HUES48 (cell line): ENCODE results near the gene STAC2.
"Not testable (repeated sequence)": the region's sequence is repeated elsewhere in the genome, so short reads cannot be mapped to it uniquely, and the experiment has no call there.

Experiments used
- H3K27ac ChIP-seq: one replicate; pipeline ENCODE4 v1.7.0; 2013; ENCODE audit warnings: low read depth, low read length, inconsistent platforms
- H3K27me3 ChIP-seq: 2 replicates; pipeline ENCODE4 v1.6.1; 2013; ENCODE audit warnings: mild to moderate bottlenecking, low read length; ENCODE audit not compliant: control insufficient read depth, insufficient read depth
- H3K36me3 ChIP-seq: 2 replicates; pipeline ENCODE4 v1.6.1; 2013; ENCODE audit warnings: low read length; ENCODE audit not compliant: control insufficient read depth, insufficient read depth
- H3K4me1 ChIP-seq: 2 replicates; pipeline ENCODE4 v1.6.1; 2013; ENCODE audit warnings: mild to moderate bottlenecking, low read length; ENCODE audit not compliant: control insufficient read depth, insufficient read depth
- H3K4me3 ChIP-seq: 2 replicates; pipeline ENCODE4 v1.5.1; 2013; ENCODE audit warnings: mild to moderate bottlenecking, low read depth, low read length
- H3K9ac ChIP-seq: 2 replicates; pipeline ENCODE4 v1.6.1; 2013; ENCODE audit warnings: mild to moderate bottlenecking, low read depth, low read length, moderate library complexity
- H3K9me3 ChIP-seq: 2 replicates; pipeline ENCODE4 v1.6.1; 2013; ENCODE audit warnings: low read length; ENCODE audit not compliant: control insufficient read depth, insufficient read depth

STAC2 gene

GRCh38 chr17:39225308-39225958 lies at the start of gene STAC2:
Gene STAC2 (minus strand): TSS chr17:39225945. CDS start chr17:39225502, 443 bp downstream.
- Histone ChIP-seq H3K27me3 (peaks cover 39% of the 10 kb centered on the region), H3K4me1 (peaks cover 5% of the 10 kb centered on the region; the same call in 1 of the 2 replicates), H3K27ac (no peak within 1 kb of the TSS), H3K9ac (no peak within 1 kb of the TSS), H3K4me3 (peak within 1 kb of the TSS; percentile 61), H3K9me3 (no peaks in the 10 kb centered on the region), H3K36me3 (no peaks in the 10 kb centered on the region)

DNA sequence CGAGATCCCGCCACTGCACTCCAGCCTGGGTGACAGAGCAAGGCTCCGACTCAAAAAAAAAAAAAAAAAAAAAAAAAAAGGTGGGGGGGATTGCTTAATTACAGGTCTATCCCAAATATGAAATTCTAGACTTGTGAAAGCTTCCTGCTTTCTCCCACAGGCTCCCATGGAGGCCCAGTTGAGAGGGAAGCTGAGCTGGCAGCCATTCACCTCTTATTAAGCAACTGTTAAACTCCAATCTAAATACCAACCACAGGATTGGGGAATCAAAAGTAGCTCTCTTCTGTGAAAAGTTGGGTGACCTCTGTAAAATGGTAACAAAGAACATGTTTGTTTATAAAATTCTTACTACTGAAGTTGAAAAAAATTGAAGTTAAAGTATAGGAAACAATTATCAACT lies 45.8 kb upstream of the STAC2 start:
- Histone ChIP-seq H3K4me1 (no peaks in the 10 kb centered on the region), H3K27ac (no peak overlapping the region), H3K36me3 (peaks cover 14% of the 10 kb centered on the region), H3K9ac (no peak overlapping the region), H3K27me3 (no peaks in the 10 kb centered on the region), H3K4me3 (no peak overlapping the region), H3K9me3 (no peaks in the 10 kb centered on the region)

DNA sequence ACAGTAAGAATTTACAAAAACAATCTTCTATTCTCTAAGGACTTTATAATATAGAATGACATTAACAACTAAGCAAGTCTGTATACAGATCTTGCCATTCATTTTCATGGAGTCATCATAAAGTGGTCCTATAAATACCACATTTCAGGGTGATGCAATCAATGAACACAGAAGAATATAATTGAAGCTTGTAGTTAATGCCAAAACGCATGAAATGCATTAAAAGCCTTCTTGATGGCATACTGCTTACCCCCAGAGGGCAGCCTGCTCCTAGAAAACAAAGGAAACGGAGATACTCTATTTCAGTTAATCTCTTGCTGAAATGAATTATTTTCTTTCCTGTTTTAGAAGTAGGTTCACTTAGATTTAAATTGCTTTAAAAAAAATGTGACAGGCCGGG lies 45.2 kb upstream of the STAC2 start:
- Histone ChIP-seq H3K4me3 (no peak overlapping the region), H3K9ac (no peak overlapping the region), H3K4me1 (no peaks in the 10 kb centered on the region), H3K27me3 (no peaks in the 10 kb centered on the region), H3K36me3 (peaks cover 14% of the 10 kb centered on the region), H3K9me3 (no peaks in the 10 kb centered on the region), H3K27ac (no peak overlapping the region)

GRCh38 chr17:39264119-39264518 lies 38.4 kb upstream of the STAC2 start:
- Histone ChIP-seq H3K9ac (no peak overlapping the region), H3K4me1 (0 out of 2 replicates have a peak, but pooled peaks cover 3% of the 10 kb centered on the region), H3K27me3 (no peaks in the 10 kb centered on the region), H3K9me3 (no peaks in the 10 kb centered on the region), H3K36me3 (peaks cover 27% of the 10 kb centered on the region), H3K27ac (no peak overlapping the region), H3K4me3 (no peak overlapping the region)

DNA sequence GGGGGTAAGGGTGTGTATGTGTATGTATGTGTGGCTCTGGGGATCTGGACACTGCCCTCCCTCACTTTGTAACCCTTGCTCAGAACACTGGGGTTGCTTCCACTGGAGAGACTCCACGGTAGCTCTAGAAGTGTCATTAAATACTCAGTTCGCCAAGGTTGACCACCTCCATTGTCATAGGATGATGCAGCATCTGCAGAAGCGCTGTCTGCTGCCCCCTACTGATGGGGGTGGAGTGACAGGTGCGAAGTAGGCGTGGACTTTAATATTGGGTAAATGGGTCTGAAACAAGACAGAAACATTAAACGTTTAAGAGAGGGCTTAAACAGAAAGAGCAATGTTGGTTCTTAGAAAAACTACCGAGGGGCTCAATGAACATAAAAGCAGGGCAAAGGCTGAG lies 35.5 kb upstream of the STAC2 start:
- H3K27ac ChIP-seq: no peak overlapping the region
- H3K27me3 ChIP-seq: no peaks in the 10 kb centered on the region
- no peak overlapping the region for H3K9ac ChIP-seq
- no peak overlapping the region for H3K4me3 ChIP-seq
- no peaks in the 10 kb centered on the region for H3K9me3 ChIP-seq
- H3K36me3 ChIP-seq: peaks cover 27% of the 10 kb centered on the region
- 0 out of 2 replicates have a peak, but pooled peaks cover 3% of the 10 kb centered on the region for H3K4me1 ChIP-seq

DNA sequence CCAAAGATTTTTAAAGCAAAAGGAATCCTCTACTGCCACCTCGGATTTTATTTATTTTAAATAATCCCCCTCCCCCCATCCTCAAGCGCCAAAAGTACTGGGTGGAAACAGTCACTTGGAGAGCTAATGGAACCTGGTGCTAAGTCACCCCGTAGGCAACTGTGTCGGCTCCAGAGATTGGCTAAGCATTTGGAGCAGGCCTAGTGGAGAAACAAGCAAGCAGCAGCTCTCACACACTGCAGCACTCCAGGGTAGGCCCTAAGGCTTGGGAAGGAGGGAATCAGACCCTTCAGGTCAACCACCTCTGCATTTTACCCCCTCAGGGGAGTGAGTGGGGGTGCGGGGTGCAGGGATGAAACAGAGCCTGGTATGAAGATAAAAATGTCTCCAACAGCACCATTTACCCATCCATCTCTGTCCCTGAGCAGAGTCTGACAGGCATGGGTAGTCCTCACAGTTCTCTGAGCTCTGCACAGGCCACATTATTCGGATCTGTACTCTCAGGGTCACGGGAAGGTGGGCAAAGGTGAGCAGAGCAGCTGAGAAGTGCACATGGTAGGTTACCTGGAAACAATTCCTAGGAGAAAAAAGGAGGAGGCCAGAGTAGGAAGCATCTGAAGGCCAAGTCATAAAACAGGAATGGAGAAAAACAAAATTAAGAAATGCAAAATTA lies 27.2 kb upstream of the STAC2 start:
- Histone ChIP-seq H3K27ac (no peak overlapping the region), H3K4me3 (no peak overlapping the region), H3K4me1 (no peaks in the 10 kb centered on the region), H3K9me3 (no peaks in the 10 kb centered on the region), H3K36me3 (no peaks in the 10 kb centered on the region), H3K9ac (no peak overlapping the region), H3K27me3 (no peaks in the 10 kb centered on the region)

- H3K9me3 ChIP-seq: no peaks in the 10 kb centered on the region
- H3K36me3 ChIP-seq: no peaks in the 10 kb centered on the region
- H3K4me3 ChIP-seq: no peak overlapping the region
- H3K4me1 ChIP-seq: no peaks in the 10 kb centered on the region
- no peak overlapping the region for H3K27ac ChIP-seq
- no peak overlapping the region for H3K9ac ChIP-seq
- no peaks in the 10 kb centered on the region for H3K27me3 ChIP-seq
Observed at GRCh38 chr17:39251997-39252396, 26.3 kb upstream of the STAC2 start.

GRCh38 chr17:39250076-39250475 lies 24.3 kb upstream of the STAC2 start:
- not testable (repeated sequence) for H3K4me1 ChIP-seq, H3K9ac ChIP-seq, H3K9me3 ChIP-seq, H3K36me3 ChIP-seq, H3K27me3 ChIP-seq, H3K4me3 ChIP-seq, H3K27ac ChIP-seq

- no peak overlapping the region for H3K4me3 ChIP-seq
- H3K27ac ChIP-seq: no peak overlapping the region
- H3K4me1 ChIP-seq: peaks cover 8% of the 10 kb centered on the region; the same call in 1 of the 2 replicates
- no peaks in the 10 kb centered on the region for H3K36me3 ChIP-seq
- no peaks in the 10 kb centered on the region for H3K27me3 ChIP-seq
- no peaks in the 10 kb centered on the region for H3K9me3 ChIP-seq
- H3K9ac ChIP-seq: no peak overlapping the region
Observed at GRCh38 chr17:39246274-39246673, 20.5 kb upstream of the STAC2 start.

DNA sequence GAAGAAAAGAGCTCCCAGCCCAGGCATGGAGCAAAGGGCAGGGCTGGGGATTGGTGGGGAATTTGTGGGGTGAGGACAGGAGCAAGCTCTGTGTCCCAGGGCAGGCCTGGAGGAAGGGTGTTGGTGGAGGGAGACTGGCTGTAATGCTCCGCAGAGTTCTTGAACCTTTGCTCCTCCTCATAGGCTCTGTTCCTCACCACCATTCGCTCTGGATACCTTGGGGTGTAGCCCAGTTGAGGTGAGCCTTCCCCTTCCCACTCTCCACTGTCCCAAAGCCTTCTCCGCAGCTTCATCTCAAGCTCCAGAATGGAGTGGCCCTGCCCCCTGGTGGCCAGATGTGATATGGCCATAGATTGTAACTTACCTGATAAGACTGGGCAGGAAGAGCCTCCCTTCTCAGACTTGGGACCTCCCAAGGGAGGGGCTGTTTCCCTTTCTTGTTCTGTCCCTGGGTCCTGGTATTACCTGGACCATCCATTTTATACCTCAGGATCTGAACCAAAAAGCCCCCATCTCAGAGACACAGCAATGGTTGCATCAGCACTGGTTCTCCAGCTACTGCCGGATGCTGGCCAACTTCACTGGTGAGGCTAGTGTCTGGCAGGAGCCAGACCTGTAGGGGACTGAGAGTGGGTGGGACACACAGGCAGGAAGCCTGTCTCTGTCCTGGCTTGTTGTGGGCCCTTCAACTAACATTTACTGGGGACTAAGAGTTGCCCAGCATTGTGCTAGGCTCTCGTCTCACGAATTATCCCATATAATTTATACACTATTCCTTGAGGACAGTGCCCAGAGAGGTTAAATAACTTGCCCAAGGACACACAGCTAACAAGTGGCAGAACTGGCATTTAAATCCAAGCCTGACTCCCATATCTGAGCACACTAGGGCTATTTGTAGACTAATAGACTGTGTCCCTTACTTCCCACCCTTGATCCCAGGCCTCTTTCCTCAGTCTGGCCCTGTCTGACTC lies 19.1 kb upstream of the STAC2 start:
- no peak overlapping the region for H3K9ac ChIP-seq
- H3K27ac ChIP-seq: no peak overlapping the region
- H3K4me1 ChIP-seq: peaks cover 8% of the 10 kb centered on the region; the same call in 1 of the 2 replicates
- H3K9me3 ChIP-seq: no peaks in the 10 kb centered on the region
- no peak overlapping the region for H3K4me3 ChIP-seq
- no peaks in the 10 kb centered on the region for H3K36me3 ChIP-seq
- H3K27me3 ChIP-seq: no peaks in the 10 kb centered on the region
